Thoracic aorta (tissue), 2 donors: ENCODE measurements around the gene FOXL3. TPM values are rescaled to one million over a fixed set of nuclear protein-coding genes. Genes with fewer than 3 reads are reported as not detected.

Source experiments
- ATAC-seq: fragments of 150-250 bp; one replicate; pipeline ENCODE4 v1.8.0; 2017; ENCODE audit warnings: low read depth; ENCODE audit not compliant: insufficient number of reproducible peaks, low FRiP score
- DNase-seq: peaks from one replicate; pipeline ENCODE4 v3.0.0-alpha.2; 2020; ENCODE audit warnings: low spot score
- H3K27ac ChIP-seq, 2 donors: fragments of 200-600 bp; sonication (generic); 1 replicate in 1 of 2; 2 replicates in 1 of 2; pipeline ENCODE4 v1.5.1; 2016; ENCODE audit warnings: mild to moderate bottlenecking in 2 of 2, moderate library complexity in 2 of 2
- H3K27me3 ChIP-seq: fragments of 200-600 bp; sonication (generic); replicated peaks from 2 replicates; pipeline ENCODE4 v1.6.0; 2016; ENCODE audit warnings: mild to moderate bottlenecking; ENCODE audit not compliant: insufficient read depth
- H3K36me3 ChIP-seq: fragments of 200-600 bp; sonication (generic); one replicate; pipeline ENCODE4 v1.5.1; 2016
- H3K4me1 ChIP-seq, 2 donors: fragments of 200-600 bp; sonication (generic); 1 replicate in 1 of 2; 2 replicates in 1 of 2; pipeline versions ENCODE4 v1.5.1 to v1.6.0; 2016; ENCODE audit warnings: low read depth in 2 of 2, mild to moderate bottlenecking in 1 of 2; ENCODE audit not compliant: control insufficient read depth in 1 of 2
- H3K4me3 ChIP-seq: fragments of 200-600 bp; sonication (generic); 2 replicates; pipeline ENCODE4 v1.5.1; 2016; ENCODE audit warnings: mild to moderate bottlenecking
- H3K9me3 ChIP-seq: fragments of 200-600 bp; sonication (generic); 2 replicates; pipeline ENCODE4 v1.5.1; 2016
- total RNA-seq, 2 donors: library from RNA; depleted of rRNA; stranded (reverse); fragments of >200 nt; gene quantifications; one replicate each; pipeline versions ENCODE4 v1.1.0 to v1.2.3, GENCODE V29; 2016
- TF ChIP-seq, protein P1 (sequence below): fragments of 200-600 bp; sonication (generic); IDR thresholded peaks from one replicate; pipeline ENCODE4 v1.5.1; 2019; ENCODE audit warnings: antibody characterized with exemption

The FOXL3 gene
- total RNA-seq, 2 donors from 2014 or later, result not detected

DNA sequence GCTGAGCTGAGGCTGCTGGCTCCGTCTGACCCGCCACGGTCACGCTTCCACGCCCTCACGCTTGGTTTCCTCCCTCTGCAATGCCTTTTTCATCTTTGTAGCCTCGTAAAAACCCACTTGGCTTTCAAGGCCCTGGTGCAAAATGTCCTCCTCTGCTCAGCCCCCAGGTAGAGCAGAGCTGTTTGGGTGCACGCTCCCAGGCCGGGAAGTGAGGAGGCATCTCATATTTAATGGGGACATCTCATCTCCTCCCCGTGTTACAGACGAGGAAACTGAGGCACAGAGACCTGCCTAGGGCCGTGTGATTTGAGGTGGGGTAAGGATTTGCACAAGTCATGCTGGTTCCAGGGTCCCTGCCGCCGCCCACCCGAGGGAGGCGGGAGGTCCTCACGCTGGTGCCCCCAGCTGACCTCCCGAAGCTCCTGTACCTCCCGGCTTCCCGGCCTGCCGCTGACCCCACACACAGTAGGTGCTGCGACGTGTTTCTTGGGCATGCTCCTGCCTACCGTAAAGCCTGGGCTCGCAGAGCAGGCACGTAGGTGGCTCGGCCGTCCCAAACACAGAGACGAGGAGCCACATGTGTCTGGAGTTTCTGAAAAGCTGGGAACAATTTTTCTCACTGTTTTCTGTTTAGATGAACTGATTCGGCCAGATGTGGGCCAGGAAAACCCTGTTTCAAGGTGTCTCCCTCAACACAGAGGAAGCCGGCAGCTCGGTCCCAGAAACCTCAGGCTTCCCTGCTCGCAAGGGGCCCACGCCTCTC is 11.5 kb downstream of the FOXL3 start:
- TF ChIP-seq, protein P1, sequence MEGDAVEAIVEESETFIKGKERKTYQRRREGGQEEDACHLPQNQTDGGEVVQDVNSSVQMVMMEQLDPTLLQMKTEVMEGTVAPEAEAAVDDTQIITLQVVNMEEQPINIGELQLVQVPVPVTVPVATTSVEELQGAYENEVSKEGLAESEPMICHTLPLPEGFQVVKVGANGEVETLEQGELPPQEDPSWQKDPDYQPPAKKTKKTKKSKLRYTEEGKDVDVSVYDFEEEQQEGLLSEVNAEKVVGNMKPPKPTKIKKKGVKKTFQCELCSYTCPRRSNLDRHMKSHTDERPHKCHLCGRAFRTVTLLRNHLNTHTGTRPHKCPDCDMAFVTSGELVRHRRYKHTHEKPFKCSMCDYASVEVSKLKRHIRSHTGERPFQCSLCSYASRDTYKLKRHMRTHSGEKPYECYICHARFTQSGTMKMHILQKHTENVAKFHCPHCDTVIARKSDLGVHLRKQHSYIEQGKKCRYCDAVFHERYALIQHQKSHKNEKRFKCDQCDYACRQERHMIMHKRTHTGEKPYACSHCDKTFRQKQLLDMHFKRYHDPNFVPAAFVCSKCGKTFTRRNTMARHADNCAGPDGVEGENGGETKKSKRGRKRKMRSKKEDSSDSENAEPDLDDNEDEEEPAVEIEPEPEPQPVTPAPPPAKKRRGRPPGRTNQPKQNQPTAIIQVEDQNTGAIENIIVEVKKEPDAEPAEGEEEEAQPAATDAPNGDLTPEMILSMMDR, result no peak
- Histone ChIP-seq H3K36me3 (no peaks in the 10 kb centered on the region), H3K27ac (no peak overlapping the region), H3K27me3 (no peaks in the 10 kb centered on the region), H3K4me3 (no peak overlapping the region), H3K4me1 (no peaks in the 10 kb centered on the region), H3K9me3 (no peaks in the 10 kb centered on the region)
- DNase-seq (no peak), ATAC-seq (no peak)

DNA sequence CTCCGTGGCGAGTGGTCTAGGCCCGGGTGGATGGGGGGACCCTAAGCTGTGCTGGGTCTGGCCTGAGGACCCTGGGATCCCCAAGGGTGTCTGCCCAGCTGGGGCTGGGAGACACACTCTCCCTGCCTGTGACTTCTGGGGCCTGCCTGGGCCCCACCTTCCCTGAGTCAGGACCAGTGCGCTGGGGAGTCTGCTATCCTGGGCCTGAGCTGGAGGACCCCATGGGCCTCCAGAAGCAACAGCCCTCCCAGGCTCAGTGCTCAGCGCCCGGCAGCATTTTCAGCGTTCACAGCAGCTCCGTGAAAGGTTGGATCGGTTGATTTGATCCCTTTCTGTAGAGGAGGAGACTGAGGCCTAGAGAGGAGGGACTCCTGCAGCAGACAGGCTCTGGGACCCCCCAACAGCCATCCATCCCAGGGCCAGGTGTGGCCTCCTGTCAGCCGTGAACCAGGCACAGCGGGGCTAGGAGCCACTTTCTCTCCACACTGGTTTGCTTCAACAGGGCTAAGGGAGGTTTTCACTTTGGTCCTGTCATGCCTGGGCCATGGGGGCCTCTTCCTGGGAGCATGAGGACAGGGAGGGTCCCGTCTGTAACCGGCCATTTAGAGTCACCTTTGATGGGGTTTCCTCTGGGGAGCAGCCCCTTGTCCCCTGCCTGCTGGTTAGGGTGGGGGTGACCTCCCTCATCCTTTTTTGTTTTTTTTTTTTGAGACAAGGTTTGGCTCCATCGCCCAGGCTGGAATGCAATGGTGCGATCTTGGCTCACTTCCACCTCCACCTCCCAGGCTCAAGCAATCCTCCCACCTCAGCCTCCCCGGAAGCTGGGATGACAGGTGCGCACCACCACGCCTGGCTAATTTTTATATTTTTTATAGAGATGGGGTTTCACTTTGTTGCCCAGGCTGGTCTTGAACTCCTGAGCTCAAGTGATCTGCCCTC is 12.4 kb downstream of the FOXL3 start:
- H3K36me3 ChIP-seq, result no peaks in the 10 kb centered on the region
- DNase-seq, result no peak
- H3K27ac ChIP-seq, result no peak overlapping the region
- TF ChIP-seq, protein P1, result no peak
- no peaks in the 10 kb centered on the region for H3K9me3 ChIP-seq
- no peak for ATAC-seq
- no peaks in the 10 kb centered on the region for H3K27me3 ChIP-seq
- no peaks in the 10 kb centered on the region for H3K4me1 ChIP-seq
- no peak overlapping the region for H3K4me3 ChIP-seq

DNA sequence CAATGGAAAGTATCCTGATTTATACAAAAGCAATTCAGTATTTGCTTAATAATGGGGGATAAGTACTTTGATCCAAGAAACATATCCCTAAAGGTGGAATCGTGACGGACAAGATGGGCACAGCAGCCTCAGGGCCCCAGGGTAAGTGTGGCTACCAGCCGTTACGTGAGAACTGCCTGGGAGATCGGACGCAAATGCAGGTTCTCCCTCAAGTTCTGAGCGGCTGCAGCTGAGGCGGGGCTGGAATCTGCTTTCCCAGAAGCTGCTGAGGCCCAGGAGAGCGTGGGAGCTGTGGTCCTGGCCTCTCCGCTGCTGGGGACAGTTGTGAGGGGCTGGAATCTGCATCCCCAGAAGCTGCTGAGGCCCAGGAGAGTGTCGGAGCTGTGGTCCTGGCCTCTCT is 13.5 kb downstream of the FOXL3 start:
- Histone ChIP-seq H3K27me3 (no peaks in the 10 kb centered on the region), H3K4me1 (no peaks in the 10 kb centered on the region), H3K4me3 (no peak overlapping the region), H3K27ac (no peak overlapping the region), H3K9me3 (no peaks in the 10 kb centered on the region), H3K36me3 (no peaks in the 10 kb centered on the region)
- DNase-seq (no peak), ATAC-seq (no peak)
- TF ChIP-seq, protein P1, result no peak

DNA sequence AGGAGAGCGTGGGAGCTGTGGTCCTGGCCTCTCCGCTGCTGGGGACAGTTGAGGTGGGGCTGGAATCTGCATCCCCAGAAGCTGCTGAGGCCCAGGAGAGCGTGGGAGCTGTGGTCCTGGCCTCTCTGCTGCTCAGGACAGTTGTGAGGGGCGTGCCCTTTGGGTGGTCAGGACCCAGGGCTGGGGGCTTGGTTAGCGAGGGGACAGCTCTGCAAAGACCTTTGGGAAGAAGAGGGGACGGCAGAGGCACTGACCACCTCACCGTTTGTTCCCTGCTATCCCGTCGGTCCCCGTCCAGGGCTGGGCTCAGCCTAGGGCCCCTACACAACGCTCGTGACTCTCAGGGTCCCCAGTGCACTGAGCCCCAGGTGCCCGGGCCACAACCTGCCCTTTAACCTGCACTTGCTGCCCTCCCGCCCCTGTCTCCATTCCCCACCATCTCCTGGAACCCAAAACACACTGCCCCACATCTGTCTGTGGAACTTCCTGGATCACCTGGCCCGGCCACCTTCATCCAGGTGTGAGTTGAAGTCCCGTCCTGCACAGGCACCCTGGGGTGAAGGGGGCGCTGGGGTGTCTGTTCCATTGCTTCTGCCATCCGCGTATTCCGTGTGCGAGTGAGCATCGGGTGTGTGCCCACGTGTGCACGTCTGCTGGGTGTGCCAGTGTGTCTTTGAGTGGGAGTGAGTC is 14.1 kb downstream of the FOXL3 start:
- H3K9me3 ChIP-seq, result no peaks in the 10 kb centered on the region
- no peaks in the 10 kb centered on the region for H3K36me3 ChIP-seq
- H3K27ac ChIP-seq, result no peak overlapping the region
- H3K4me1 ChIP-seq, result no peaks in the 10 kb centered on the region
- no peak for DNase-seq
- no peak overlapping the region for H3K4me3 ChIP-seq
- no peaks in the 10 kb centered on the region for H3K27me3 ChIP-seq
- no peak for ATAC-seq
- TF ChIP-seq, protein P1, result no peak
